HG02840 (cell line): ENCODE results near the gene XPO4.

ENCODE experiments used
- ATAC-seq: cut with Tn5 transposase; IDR thresholded peaks from one replicate; pipeline ENCODE4 v1.9.1; 2021; ENCODE audit warnings: mild to moderate bottlenecking, moderate library complexity, moderate number of reproducible peaks; ENCODE audit not compliant: unreplicated experiment, low FRiP score

Gene XPO4

DNA sequence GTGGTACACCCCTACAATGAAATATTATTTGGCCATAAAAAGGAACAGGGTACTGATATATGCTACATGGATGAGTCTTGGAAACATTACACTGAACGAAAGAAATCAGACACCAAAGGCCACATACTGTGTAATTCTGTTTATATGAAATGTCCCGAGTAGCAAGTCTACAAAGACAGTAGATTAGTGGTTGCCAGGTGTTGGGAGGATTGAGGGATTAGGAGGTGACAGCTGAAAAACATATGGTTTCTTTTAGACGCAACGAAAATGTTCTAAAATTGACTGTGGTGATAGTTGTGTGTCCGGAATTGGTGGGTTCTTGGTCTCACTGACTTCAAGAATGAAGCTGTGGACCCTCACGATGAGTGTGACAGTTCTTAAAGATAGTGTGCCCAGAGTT lies 163.9 kb downstream of the XPO4 start:
- no peak for ATAC-seq

DNA sequence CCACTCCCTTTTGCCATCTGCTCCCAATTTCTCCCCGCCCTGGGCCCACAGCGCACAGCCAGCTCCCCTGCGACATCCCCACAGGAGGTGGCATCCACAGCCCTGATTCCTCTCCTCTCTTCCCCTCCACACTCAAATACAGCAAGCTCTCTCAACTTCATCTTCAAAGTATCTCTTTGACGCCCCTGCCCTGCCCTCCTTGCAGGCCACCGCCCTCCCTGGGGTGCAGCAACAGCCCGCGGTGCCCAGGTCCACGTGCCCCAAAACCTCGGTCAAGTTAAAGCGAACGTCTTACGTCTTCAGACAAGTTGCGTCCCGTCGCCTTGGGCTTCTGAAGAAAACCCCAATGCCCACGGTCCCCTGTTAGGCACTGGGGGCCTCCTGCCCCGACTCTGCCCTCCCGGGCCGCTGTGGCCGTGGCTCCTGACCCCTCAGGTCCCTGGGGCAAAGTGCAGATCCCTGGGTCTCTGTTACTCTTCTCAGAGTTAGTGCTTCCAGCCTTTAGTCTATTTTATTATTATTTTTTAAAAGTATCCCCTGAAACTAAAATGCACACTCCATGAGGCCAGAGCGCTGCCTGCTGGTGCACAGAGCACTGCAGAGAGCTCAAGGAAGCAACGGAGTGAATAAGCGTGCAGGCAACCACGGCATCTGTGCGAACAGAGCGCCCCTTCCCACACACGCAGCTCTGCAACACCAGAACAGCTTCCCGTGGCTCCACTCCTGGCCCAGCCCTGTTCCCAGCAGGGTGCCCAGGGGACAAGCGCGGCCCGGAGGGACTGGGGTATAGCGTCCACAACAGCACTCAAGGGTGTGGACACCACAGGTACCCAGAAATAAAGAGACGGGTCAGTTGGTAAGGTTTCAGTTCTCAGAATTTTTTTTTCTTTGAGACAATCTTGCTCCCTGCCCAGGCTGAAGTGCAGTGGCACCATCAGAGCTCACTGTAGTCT lies 172.6 kb downstream of the XPO4 start:
- no peak for ATAC-seq

DNA sequence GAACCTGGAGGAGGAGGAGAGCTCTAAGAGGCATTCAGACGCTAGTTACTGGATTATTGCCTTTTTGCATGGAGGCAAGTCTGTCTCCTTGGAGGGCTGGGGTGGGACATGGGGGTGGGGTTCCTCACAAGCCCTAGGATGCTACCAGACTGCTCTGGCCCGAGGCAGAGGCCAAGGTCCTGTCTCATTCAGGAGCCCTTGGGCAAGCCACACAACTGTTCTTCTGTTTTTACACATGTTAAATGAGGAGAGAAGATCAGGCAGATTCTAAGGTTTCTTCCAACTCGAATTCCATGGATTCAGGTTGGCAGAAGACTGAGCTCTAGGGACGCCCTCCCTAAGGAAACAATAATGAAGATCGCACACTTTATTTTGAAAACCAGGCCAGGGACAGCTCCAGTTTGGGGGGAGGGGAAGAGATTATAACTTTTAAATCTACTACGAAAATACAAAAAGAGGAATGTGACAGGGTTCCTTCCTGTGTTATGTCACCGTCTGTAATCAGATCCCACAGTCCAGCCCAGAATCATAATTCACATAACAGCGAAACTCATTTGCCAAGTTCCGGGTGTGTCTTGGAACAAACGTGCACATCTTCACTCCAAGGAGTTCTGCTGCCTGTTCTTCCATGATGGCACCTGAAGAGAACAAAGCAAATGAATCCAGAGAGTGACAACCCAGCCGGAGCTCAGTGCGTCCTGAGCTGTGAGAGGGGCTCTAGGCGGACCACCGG lies 173.8 kb downstream of the XPO4 start:
- no peak for ATAC-seq

DNA sequence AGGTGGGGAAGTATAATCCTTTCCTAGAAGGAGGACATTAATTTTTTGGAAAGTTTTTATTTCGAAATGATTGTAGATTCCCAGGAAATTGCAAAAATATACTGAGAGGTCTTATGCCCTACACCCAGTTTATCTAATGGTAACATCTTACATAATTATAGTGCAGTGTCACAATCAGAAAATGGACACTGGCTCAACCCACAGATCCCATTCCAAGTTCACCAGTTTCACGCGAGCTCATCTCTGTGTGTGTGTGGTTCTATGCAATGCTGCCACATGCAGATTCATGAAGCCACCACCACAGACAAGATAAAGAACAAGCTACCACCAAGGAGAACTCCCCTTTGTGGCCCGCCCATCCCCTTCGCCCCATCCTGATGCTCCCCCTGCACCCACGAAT lies 174.7 kb downstream of the XPO4 start:
- ATAC-seq, result no peak
